Measurements from ENCODE around the gene KREMEN2.

The KREMEN2 gene

GRCh38 chr16:2981899-2982250, 17.8 kb downstream of the KREMEN2 start:
- TF ChIP-seq, protein P1, sequence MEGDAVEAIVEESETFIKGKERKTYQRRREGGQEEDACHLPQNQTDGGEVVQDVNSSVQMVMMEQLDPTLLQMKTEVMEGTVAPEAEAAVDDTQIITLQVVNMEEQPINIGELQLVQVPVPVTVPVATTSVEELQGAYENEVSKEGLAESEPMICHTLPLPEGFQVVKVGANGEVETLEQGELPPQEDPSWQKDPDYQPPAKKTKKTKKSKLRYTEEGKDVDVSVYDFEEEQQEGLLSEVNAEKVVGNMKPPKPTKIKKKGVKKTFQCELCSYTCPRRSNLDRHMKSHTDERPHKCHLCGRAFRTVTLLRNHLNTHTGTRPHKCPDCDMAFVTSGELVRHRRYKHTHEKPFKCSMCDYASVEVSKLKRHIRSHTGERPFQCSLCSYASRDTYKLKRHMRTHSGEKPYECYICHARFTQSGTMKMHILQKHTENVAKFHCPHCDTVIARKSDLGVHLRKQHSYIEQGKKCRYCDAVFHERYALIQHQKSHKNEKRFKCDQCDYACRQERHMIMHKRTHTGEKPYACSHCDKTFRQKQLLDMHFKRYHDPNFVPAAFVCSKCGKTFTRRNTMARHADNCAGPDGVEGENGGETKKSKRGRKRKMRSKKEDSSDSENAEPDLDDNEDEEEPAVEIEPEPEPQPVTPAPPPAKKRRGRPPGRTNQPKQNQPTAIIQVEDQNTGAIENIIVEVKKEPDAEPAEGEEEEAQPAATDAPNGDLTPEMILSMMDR (IDR thresholded peaks at IDR 0.05; ENCODE audit: low read depth, low read length, missing control alignments) = no peak
- DNase-seq (ENCODE audit: low read depth) = no peak
- H3K4me3 ChIP-seq (ENCODE audit: low read depth, low read length) = no peak overlapping the region

GRCh38 chr16:2982402-2982801, 18.3 kb downstream of the KREMEN2 start:
- TF ChIP-seq, protein P1 (IDR thresholded peaks at IDR 0.05; ENCODE audit: low read depth, low read length, missing control alignments) = no peak
- no peak for DNase-seq (ENCODE audit: low read depth)

DNA sequence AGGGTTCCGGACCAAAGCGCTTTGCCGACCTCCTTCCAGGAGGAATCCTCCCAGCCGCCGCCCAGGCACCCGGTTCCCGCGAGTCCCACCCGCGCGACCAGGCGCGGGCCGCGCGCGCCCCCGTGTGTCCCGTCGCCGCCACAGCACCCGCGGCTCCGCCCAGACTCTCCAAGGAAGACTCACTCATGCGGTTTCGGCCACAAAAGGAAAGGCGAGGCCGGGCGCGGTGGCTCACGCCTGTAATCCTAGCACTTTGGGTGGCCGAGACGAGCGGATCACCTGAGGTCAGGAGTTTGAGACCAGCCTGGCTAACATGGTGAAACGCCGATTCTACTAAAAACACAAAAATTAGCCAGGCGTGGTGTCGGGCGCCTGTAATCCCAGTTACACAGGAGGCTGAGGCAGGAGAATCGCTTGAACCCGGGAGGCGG, 19.6 kb downstream of the KREMEN2 start:
- peak overlapping the region; percentile 38 for H3K4me3 ChIP-seq (ENCODE audit: low read depth, low read length)
- DNase-seq (ENCODE audit: low read depth) = no peak
- TF ChIP-seq, protein P1 (IDR thresholded peaks at IDR 0.05; ENCODE audit: low read depth, low read length, missing control alignments) = peak; percentile 83

More at GRCh38 chr16:2982402-2982801, 18.3 kb downstream of the KREMEN2 start:
- H3K4me3 ChIP-seq (ENCODE audit: low read depth, low read length) = no peak overlapping the region

- no peak overlapping the region for H3K4me3 ChIP-seq (ENCODE audit: low read depth, low read length)
- TF ChIP-seq, protein P1 (IDR thresholded peaks at IDR 0.05; ENCODE audit: low read depth, low read length, missing control alignments) = no peak
- DNase-seq (ENCODE audit: low read depth) = no peak
Measured at GRCh38 chr16:2985462-2985861, 21.4 kb downstream of the KREMEN2 start.

- no peak overlapping the region for H3K4me3 ChIP-seq (ENCODE audit: low read depth, low read length)
- TF ChIP-seq, protein P1 (IDR thresholded peaks at IDR 0.05; ENCODE audit: low read depth, low read length, missing control alignments) = no peak
- DNase-seq (ENCODE audit: low read depth) = no peak
Measured at GRCh38 chr16:2985893-2986355, 21.8 kb downstream of the KREMEN2 start.

DNA sequence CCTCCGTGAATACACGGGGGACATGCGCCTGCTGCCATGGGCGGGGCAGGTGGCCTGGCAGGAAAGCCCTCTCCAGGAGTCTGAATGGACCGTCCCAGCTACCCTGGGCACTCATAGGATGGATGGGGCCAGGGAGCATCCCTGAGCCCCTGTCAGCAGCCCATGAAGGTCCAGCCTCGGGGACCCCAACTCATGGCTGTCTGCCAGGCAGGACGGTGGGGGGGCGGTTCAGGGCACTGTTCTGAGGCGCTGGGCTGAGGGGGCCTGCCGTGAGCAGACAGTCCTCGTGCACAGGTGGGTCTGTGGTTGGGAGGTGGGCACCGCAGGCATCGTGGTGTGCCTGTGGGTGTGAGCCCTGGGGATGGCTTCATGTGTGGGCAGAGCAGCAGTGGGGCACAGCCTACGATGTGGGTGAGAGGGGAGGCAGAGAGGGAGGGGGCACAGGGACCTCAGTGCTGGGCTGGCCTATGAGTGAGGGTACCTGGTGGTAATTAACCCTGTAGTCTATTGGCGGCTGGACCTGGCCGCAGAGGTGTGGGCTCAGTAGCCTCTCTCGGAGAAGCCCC, 22.6 kb downstream of the KREMEN2 start:
- TF ChIP-seq, protein P1 (IDR thresholded peaks at IDR 0.05; ENCODE audit: low read depth, low read length, missing control alignments) = no peak

DNA sequence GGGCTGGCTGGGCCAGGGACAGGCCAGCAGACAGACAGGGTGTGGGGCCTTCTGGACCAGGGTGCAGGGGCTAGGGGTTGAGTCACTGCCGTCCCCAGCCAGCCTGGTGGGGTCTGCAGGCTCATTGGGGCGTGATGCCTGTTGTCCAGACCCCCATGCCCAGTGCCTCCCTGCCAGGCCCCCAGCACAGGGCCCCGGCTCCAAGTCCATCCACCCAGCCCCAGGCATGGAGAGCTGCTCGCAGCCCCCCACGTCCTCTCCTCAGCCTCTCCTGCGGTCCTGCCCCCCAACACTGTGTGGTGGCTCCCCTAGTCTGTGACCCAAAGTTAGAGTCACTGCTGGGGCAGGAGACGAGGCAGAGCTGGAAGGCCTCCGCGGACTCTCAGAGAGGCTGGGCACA, 23.2 kb downstream of the KREMEN2 start:
- DNase-seq (ENCODE audit: low read depth) = no peak
- TF ChIP-seq, protein P1 (IDR thresholded peaks at IDR 0.05; ENCODE audit: low read depth, low read length, missing control alignments) = no peak
- H3K4me3 ChIP-seq (ENCODE audit: low read depth, low read length) = no peak overlapping the region

More for the DNA sequence above, 22.6 kb downstream of the KREMEN2 start:
- no peak overlapping the region for H3K4me3 ChIP-seq (ENCODE audit: low read depth, low read length)
- DNase-seq (ENCODE audit: low read depth) = no peak

Data from GM12864 (cell line).